HCT116 (cell line): ENCODE measurements around the gene MOCS1. TPM values are rescaled to one million over a fixed set of nuclear protein-coding genes. Genes with fewer than 3 reads are reported as not detected.

Experiments
- ATAC-seq: fragments of 200-7000 bp; cut with Tn5 transposase; 2 replicates; pipeline ENCODE4 v1.9.1; 2020; ENCODE audit warnings: mild to moderate bottlenecking, moderate library complexity
- BruUV-seq: library from RNA; stranded (reverse); fragments of 400-500 nt; replicated peaks from 2 replicates; lab custom pipeline; 2021; lab: Mats Ljungman, UMichigan
- CTCF ChIA-PET: fragments of 300-600 bp; sonication (Branson Sonifier 250); formaldehyde crosslinking; loops from one replicate; lab custom pipeline; 2021; ENCODE audit warnings: antibody characterized with exemption; lab: Charles Lee
- POLR2A ChIA-PET: fragments of 300-600, 350-600 bp; sonication (Branson Sonifier 250); formaldehyde crosslinking; loops from one replicate; lab custom pipeline; 2021; ENCODE audit warnings: antibody characterized with exemption; lab: Charles Lee
- RAD21 ChIA-PET, 2 experiments: fragments of 300-600 bp; sonication (Branson Sonifier 250); formaldehyde crosslinking; loops; one replicate each; lab custom pipeline; 2023; ENCODE audit warnings: low total read pairs in 2 of 2; ENCODE audit not compliant: uncharacterized antibody in 2 of 2, unreplicated experiment in 2 of 2, low non-redundant PET in 1 of 2; lab: Charles Lee
- DNase-seq: peaks from one replicate; pipeline ENCODE4 v3.0.0-alpha.2; 2010; ENCODE audit warnings: low read depth, low spot score
- H2AFZ ChIP-seq: fragments of 200-600 bp; shearing (Covaris generic), sonication (generic); 2 replicates; pipeline ENCODE4 v1.6.1; 2017; ENCODE audit warnings: low read depth, mixed run types, mixed read lengths, antibody characterized with exemption, low read length; ENCODE audit not compliant: poor library complexity, severe bottlenecking
- H3K27ac ChIP-seq: 2 replicates; pipeline ENCODE4 v1.5.1; 2012; ENCODE audit warnings: low read depth, low read length
- H3K27me3 ChIP-seq: fragments of 200-600 bp; sonication (generic); 2 replicates; pipeline ENCODE4 v1.6.1; 2016; ENCODE audit warnings: mixed run types, low read length, mixed read lengths; ENCODE audit not compliant: insufficient read depth
- H3K36me3 ChIP-seq, 2 experiments: fragments of 200-500 bp in 1 of 2; fragments of 200-600 bp in 1 of 2; sonication (Bioruptor generic) in 1 of 2; sonication (generic) in 1 of 2; 2 replicates each; pipeline versions ENCODE4 v1.5.1 to v1.6.1; 2014 to 2016; ENCODE audit warnings: low read length in 2 of 2, inconsistent platforms in 1 of 2, mixed read lengths in 1 of 2, mixed run types in 1 of 2; ENCODE audit not compliant: insufficient read depth in 2 of 2, control insufficient read depth in 1 of 2
- H3K4me1 ChIP-seq, 2 experiments: fragments of 200-600 bp in 1 of 2; sonication (generic) in 1 of 2; 2 replicates each; pipeline versions ENCODE4 v1.5.1 to v1.6.1; 2012 to 2017; ENCODE audit warnings: low read length in 2 of 2, inconsistent platforms in 1 of 2, mild to moderate bottlenecking in 1 of 2, mixed read lengths in 1 of 2, mixed run types in 1 of 2, moderate library complexity in 1 of 2; ENCODE audit not compliant: insufficient read depth in 2 of 2, control insufficient read depth in 1 of 2
- H3K4me2 ChIP-seq: fragments of 200-600 bp; sonication (generic); 2 replicates; pipeline ENCODE4 v1.6.1; 2017; ENCODE audit warnings: mixed run types, low read length, mixed read lengths
- H3K4me3 ChIP-seq, 2 experiments: fragments of 200-600 bp in 1 of 2; sonication (generic) in 1 of 2; replicated peaks in 1 of 2; 2 replicates each; pipeline ENCODE4 v1.5.1; 2011 to 2016; ENCODE audit warnings: low read length in 2 of 2, control low read depth in 1 of 2, low read depth in 1 of 2, mild to moderate bottlenecking in 1 of 2, mixed read lengths in 1 of 2, mixed run types in 1 of 2
- H3K79me2 ChIP-seq: fragments of 200-600 bp; sonication (generic); 2 replicates; pipeline ENCODE4 v1.6.1; 2017; ENCODE audit warnings: mild to moderate bottlenecking, mixed run types, low read length, moderate library complexity, mixed read lengths; ENCODE audit not compliant: insufficient read depth
- H3K9ac ChIP-seq: fragments of 200-600 bp; sonication (generic); 2 replicates; pipeline ENCODE4 v1.6.1; 2016; ENCODE audit warnings: low read length, mixed read lengths
- H3K9me2 ChIP-seq: fragments of 200-600 bp; sonication (generic), shearing (Covaris generic); 2 replicates; pipeline ENCODE4 v1.6.1; 2017; ENCODE audit warnings: mixed run types, mild to moderate bottlenecking, moderate library complexity; ENCODE audit not compliant: insufficient read depth
- H3K9me3 ChIP-seq, 2 experiments: fragments of 200-500 bp in 1 of 2; fragments of 200-600 bp in 1 of 2; sonication (Bioruptor generic) in 1 of 2; sonication (generic) in 1 of 2; 2 replicates each; pipeline ENCODE4 v1.6.1; 2014 to 2017; ENCODE audit warnings: low read length in 2 of 2, mixed read lengths in 2 of 2, inconsistent platforms in 1 of 2, low read depth in 1 of 2, mild to moderate bottlenecking in 1 of 2, mixed run types in 1 of 2, moderate library complexity in 1 of 2; ENCODE audit not compliant: control insufficient read depth in 1 of 2, insufficient read depth in 1 of 2
- H4K20me1 ChIP-seq: fragments of 200-600 bp; sonication (generic), shearing (Covaris generic); 2 replicates; pipeline ENCODE4 v1.6.1; 2017; ENCODE audit warnings: mixed run types, mild to moderate bottlenecking, moderate library complexity; ENCODE audit not compliant: insufficient read depth
- CEBPB ChIP-seq: IDR thresholded peaks from 2 replicates; pipeline ENCODE4 v1.6.1; 2012; ENCODE audit warnings: low read depth
- EGR1 ChIP-seq: IDR thresholded peaks from 2 replicates; pipeline ENCODE4 v1.6.1; 2012; ENCODE audit warnings: low read depth
- ELF1 ChIP-seq: IDR thresholded peaks from 2 replicates; pipeline ENCODE4 v1.6.1; 2012; ENCODE audit warnings: low read depth, borderline replicate concordance
- JUND ChIP-seq: IDR thresholded peaks from 2 replicates; pipeline ENCODE4 v1.6.1; 2012
- POLR2A ChIP-seq: IDR thresholded peaks from 2 replicates; pipeline ENCODE4 v1.7.0; 2011; ENCODE audit warnings: borderline replicate concordance; ENCODE audit not compliant: insufficient read depth, insufficient read length; ENCODE audit errors: extremely low read depth
- RAD21 ChIP-seq: IDR thresholded peaks from 2 replicates; pipeline ENCODE4 v1.6.1; 2012; ENCODE audit warnings: low read depth, mild to moderate bottlenecking
- SIN3A ChIP-seq: IDR thresholded peaks from 2 replicates; pipeline ENCODE4 v1.6.1; 2012; ENCODE audit warnings: low read depth
- SP1 ChIP-seq: IDR thresholded peaks from 2 replicates; pipeline ENCODE4 v1.6.1; 2012; ENCODE audit warnings: low read depth
- TCF7L2 ChIP-seq: IDR thresholded peaks from 2 replicates; pipeline ENCODE4 v1.7.0; 2011; ENCODE audit warnings: borderline replicate concordance, inconsistent platforms; ENCODE audit not compliant: insufficient read depth, insufficient read length; ENCODE audit errors: extremely low read depth
- ZFX ChIP-seq: fragments of 450-650 bp; IDR thresholded peaks from 2 replicates; pipeline ENCODE4 v1.6.1; 2017
- intact Hi-C: fragments of 100-400 bp; cut with micrococcal nuclease; formaldehyde crosslinking; loops from 2 replicates; pipeline ENCODE4 v1.10.0; 2022
- total RNA-seq: library from RNA; stranded (reverse); gene quantifications from one replicate; pipeline ENCODE4 v1.2.1, GENCODE V29; 2021; ENCODE audit not compliant: unreplicated experiment
- TF ChIP-seq, protein P1 (sequence below), 3 experiments: fragments of 200-600 bp in 1 of 3; sonication (generic) in 1 of 3; IDR thresholded peaks in 2 of 3; conservative IDR thresholded peaks in 1 of 3; 2 replicates each; pipeline ENCODE4 v1.5.1; 2012 to 2017; ENCODE audit warnings: low read depth in 2 of 3, low read length in 2 of 3, antibody characterized with exemption in 1 of 3, borderline replicate concordance in 1 of 3, control low read depth in 1 of 3, mild to moderate bottlenecking in 1 of 3, mixed read lengths in 1 of 3, mixed run types in 1 of 3, moderate library complexity in 1 of 3; ENCODE audit not compliant: insufficient read depth in 1 of 3
- TF ChIP-seq, protein P2 (sequence below): IDR thresholded peaks from 2 replicates; pipeline ENCODE4 v1.6.1; 2012
- TF ChIP-seq, protein P3 (sequence below): IDR thresholded peaks from 2 replicates; pipeline ENCODE4 v1.6.1; 2012; ENCODE audit warnings: low read depth
- TF ChIP-seq, protein P4 (sequence below): IDR thresholded peaks from 2 replicates; pipeline ENCODE4 v1.6.1; 2012

Gene MOCS1
- total RNA-seq, 1 experiment from 2014 or later = 9.3 TPM

DNA sequence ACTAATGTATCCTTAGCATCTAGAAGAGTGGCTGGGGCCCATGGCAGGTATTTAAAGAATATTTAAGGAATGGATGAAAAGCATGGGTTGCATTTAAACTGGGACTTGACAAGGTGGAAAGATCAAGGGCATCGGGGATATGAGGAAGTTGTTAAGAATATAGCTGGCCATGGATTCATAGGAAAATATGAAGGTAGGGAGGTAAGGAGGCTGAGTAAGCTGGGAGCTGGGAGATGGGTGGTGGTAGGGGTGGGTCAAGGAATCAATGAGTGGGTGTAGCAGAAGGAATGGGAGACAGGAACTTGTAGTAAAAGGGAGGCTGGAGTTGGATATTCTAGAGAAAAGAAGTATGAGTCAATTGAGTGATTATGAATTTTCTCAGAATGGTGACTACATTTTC, 44.0 kb upstream of the MOCS1 start:
- intact Hi-C loops = no loop called here
- no peak overlapping the region for H3K27ac ChIP-seq
- no peaks in the 10 kb centered on the region for H3K36me3 ChIP-seq
- TF ChIP-seq RAD21 = no peak
- TF ChIP-seq SIN3A = no peak
- no peak for TF ChIP-seq JUND
- TF ChIP-seq SP1 = no peak
- no peak for TF ChIP-seq CEBPB
- TF ChIP-seq EGR1 = no peak
- TF ChIP-seq TCF7L2 = no peak
- TF ChIP-seq, protein P1, sequence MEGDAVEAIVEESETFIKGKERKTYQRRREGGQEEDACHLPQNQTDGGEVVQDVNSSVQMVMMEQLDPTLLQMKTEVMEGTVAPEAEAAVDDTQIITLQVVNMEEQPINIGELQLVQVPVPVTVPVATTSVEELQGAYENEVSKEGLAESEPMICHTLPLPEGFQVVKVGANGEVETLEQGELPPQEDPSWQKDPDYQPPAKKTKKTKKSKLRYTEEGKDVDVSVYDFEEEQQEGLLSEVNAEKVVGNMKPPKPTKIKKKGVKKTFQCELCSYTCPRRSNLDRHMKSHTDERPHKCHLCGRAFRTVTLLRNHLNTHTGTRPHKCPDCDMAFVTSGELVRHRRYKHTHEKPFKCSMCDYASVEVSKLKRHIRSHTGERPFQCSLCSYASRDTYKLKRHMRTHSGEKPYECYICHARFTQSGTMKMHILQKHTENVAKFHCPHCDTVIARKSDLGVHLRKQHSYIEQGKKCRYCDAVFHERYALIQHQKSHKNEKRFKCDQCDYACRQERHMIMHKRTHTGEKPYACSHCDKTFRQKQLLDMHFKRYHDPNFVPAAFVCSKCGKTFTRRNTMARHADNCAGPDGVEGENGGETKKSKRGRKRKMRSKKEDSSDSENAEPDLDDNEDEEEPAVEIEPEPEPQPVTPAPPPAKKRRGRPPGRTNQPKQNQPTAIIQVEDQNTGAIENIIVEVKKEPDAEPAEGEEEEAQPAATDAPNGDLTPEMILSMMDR (IDR thresholded peaks at IDR 0.05 in 2 of 3, conservative IDR thresholded peaks at IDR 0.05 in 1 of 3; ENCODE audit: borderline replicate concordance in 1 of 3, insufficient read depth in 1 of 3, low read depth in 2 of 3, low read length in 2 of 3) = no peak
- TF ChIP-seq, protein P2, sequence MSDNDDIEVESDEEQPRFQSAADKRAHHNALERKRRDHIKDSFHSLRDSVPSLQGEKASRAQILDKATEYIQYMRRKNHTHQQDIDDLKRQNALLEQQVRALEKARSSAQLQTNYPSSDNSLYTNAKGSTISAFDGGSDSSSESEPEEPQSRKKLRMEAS = no peak
- TF ChIP-seq ZFX = no peak
- TF ChIP-seq, protein P3, sequence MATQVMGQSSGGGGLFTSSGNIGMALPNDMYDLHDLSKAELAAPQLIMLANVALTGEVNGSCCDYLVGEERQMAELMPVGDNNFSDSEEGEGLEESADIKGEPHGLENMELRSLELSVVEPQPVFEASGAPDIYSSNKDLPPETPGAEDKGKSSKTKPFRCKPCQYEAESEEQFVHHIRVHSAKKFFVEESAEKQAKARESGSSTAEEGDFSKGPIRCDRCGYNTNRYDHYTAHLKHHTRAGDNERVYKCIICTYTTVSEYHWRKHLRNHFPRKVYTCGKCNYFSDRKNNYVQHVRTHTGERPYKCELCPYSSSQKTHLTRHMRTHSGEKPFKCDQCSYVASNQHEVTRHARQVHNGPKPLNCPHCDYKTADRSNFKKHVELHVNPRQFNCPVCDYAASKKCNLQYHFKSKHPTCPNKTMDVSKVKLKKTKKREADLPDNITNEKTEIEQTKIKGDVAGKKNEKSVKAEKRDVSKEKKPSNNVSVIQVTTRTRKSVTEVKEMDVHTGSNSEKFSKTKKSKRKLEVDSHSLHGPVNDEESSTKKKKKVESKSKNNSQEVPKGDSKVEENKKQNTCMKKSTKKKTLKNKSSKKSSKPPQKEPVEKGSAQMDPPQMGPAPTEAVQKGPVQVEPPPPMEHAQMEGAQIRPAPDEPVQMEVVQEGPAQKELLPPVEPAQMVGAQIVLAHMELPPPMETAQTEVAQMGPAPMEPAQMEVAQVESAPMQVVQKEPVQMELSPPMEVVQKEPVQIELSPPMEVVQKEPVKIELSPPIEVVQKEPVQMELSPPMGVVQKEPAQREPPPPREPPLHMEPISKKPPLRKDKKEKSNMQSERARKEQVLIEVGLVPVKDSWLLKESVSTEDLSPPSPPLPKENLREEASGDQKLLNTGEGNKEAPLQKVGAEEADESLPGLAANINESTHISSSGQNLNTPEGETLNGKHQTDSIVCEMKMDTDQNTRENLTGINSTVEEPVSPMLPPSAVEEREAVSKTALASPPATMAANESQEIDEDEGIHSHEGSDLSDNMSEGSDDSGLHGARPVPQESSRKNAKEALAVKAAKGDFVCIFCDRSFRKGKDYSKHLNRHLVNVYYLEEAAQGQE = no peak
- TF ChIP-seq ELF1 = no peak
- TF ChIP-seq POLR2A = no peak
- TF ChIP-seq, protein P4, sequence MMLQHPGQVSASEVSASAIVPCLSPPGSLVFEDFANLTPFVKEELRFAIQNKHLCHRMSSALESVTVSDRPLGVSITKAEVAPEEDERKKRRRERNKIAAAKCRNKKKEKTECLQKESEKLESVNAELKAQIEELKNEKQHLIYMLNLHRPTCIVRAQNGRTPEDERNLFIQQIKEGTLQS = no peak
- H3K9ac ChIP-seq = no peak overlapping the region
- H4K20me1 ChIP-seq = no peaks in the 10 kb centered on the region
- no peak overlapping the region for H3K4me2 ChIP-seq
- H3K79me2 ChIP-seq = no peaks in the 10 kb centered on the region
- DNase-seq = no peak
- H3K9me2 ChIP-seq = no peaks in the 10 kb centered on the region
- peaks cover 18% of the 10 kb centered on the region for H3K27me3 ChIP-seq
- ATAC-seq = no peak
- H3K9me3 ChIP-seq = no peaks in the 10 kb centered on the region
- H3K4me3 ChIP-seq = no peak overlapping the region
- ChIA-PET CTCF (no interaction called here), POLR2A (no interaction called here), RAD21 (no interaction called here)
- H2AFZ ChIP-seq = no peak overlapping the region
- no peaks in the 10 kb centered on the region for H3K4me1 ChIP-seq
- no TSS peak for BruUV-seq
